Measurements from ENCODE around the gene DOCK3. TPM values are rescaled to one million over a fixed set of nuclear protein-coding genes. Genes with fewer than 3 reads are reported as not detected.

The DOCK3 gene
- 0.98 TPM for total RNA-seq

GRCh38 chr3:50674349-50675178 is at the start of gene DOCK3:
DOCK3 (plus strand) TSS chr3:50674927; CDS start chr3:50675264, 337 bp downstream.
- no peak for TF ChIP-seq POLR2A (IDR thresholded peaks at IDR 0.05)
- TF ChIP-seq CTCF (IDR thresholded peaks at IDR 0.05) = no peak
- no peak for TF ChIP-seq POLR2AphosphoS5 (IDR thresholded peaks at IDR 0.05; ENCODE audit: insufficient read depth in 1 of 2, low read depth in 1 of 2)
- no peaks in the 10 kb centered on the region for H3K36me3 ChIP-seq
- H3K9me3 ChIP-seq = no peaks in the 10 kb centered on the region
- intact Hi-C loops (cut with DNase I) = no loop called here
- H3K4me3 ChIP-seq = peak within 1 kb of the TSS; percentile 31 to 57
- DNase-seq (ENCODE audit: extremely low spot score in 2 of 2) = no peak
- H3K27me3 ChIP-seq = peaks cover 3% of the 10 kb centered on the region
- no peak within 1 kb of the TSS for H3K27ac ChIP-seq
- peaks cover 5% of the 10 kb centered on the region for H3K4me1 ChIP-seq

GRCh38 chr3:50625231-50626182 is 49.2 kb upstream of the DOCK3 start:
- H3K4me3 ChIP-seq = no peak overlapping the region
- no peak overlapping the region for H3K27ac ChIP-seq
- H3K36me3 ChIP-seq = no peaks in the 10 kb centered on the region
- DNase-seq (ENCODE audit: extremely low spot score in 2 of 2) = no peak
- peaks cover 75% of the 10 kb centered on the region for H3K4me1 ChIP-seq
- intact Hi-C loops (cut with DNase I) = no loop called here
- TF ChIP-seq POLR2A (IDR thresholded peaks at IDR 0.05) (no peak), POLR2AphosphoS5 (IDR thresholded peaks at IDR 0.05; ENCODE audit: insufficient read depth in 1 of 2, low read depth in 1 of 2) (no peak), CTCF (IDR thresholded peaks at IDR 0.05) (no peak)
- no peaks in the 10 kb centered on the region for H3K27me3 ChIP-seq
- no peaks in the 10 kb centered on the region for H3K9me3 ChIP-seq

- H3K9me3 ChIP-seq = no peaks in the 10 kb centered on the region
- peaks cover 76% of the 10 kb centered on the region for H3K4me1 ChIP-seq
- H3K36me3 ChIP-seq = no peaks in the 10 kb centered on the region
- no peak overlapping the region for H3K27ac ChIP-seq
- no peaks in the 10 kb centered on the region for H3K27me3 ChIP-seq
- no peak for DNase-seq (ENCODE audit: extremely low spot score in 2 of 2)
- intact Hi-C loops (cut with DNase I) = no loop called here
- no peak overlapping the region for H3K4me3 ChIP-seq
- TF ChIP-seq CTCF (IDR thresholded peaks at IDR 0.05) = no peak
- TF ChIP-seq POLR2AphosphoS5 (IDR thresholded peaks at IDR 0.05; ENCODE audit: insufficient read depth in 1 of 2, low read depth in 1 of 2) = no peak
- TF ChIP-seq POLR2A (IDR thresholded peaks at IDR 0.05) = no peak
Observed at GRCh38 chr3:50626401-50626800, 48.3 kb upstream of the DOCK3 start.

- no peaks in the 10 kb centered on the region for H3K9me3 ChIP-seq
- H3K4me1 ChIP-seq = peaks cover 76% of the 10 kb centered on the region
- no peak for DNase-seq (ENCODE audit: extremely low spot score in 2 of 2)
- H3K27me3 ChIP-seq = no peaks in the 10 kb centered on the region
- no peaks in the 10 kb centered on the region for H3K36me3 ChIP-seq
- H3K4me3 ChIP-seq = no peak overlapping the region
- peak overlapping the region; percentile 46 for H3K27ac ChIP-seq
- TF ChIP-seq POLR2A (IDR thresholded peaks at IDR 0.05) (no peak), POLR2AphosphoS5 (IDR thresholded peaks at IDR 0.05; ENCODE audit: insufficient read depth in 1 of 2, low read depth in 1 of 2) (peak in 1 of 2 donors; percentile 41), CTCF (IDR thresholded peaks at IDR 0.05) (no peak)
- intact Hi-C loops (cut with DNase I) = no loop called here
Observed at GRCh38 chr3:50627407-50628051, 47.2 kb upstream of the DOCK3 start.

All from vagina (tissue), 2 donors.